NT2/D1 (cell line): ENCODE data around the gene BMPR1B.
"Not testable (repeated sequence)": the region's sequence is repeated elsewhere in the genome, so short reads cannot be mapped to it uniquely, and the experiment has no call there.

Source experiments
- SUZ12 ChIP-seq: IDR thresholded peaks from 2 replicates; pipeline ENCODE4 v1.6.1; 2011; ENCODE audit not compliant: insufficient read length, insufficient read depth; ENCODE audit errors: extremely low read depth
- YY1 ChIP-seq: IDR thresholded peaks from 2 replicates; pipeline ENCODE4 v1.6.1; 2011; ENCODE audit not compliant: insufficient read length, insufficient read depth
- ZNF274 ChIP-seq: IDR thresholded peaks from 2 replicates; pipeline ENCODE4 v1.6.1; 2011; ENCODE audit warnings: mild to moderate bottlenecking, low read depth, low read length

GRCh38 chr4:95171377-95171776 is 413.6 kb downstream of the BMPR1B start:
- not testable (repeated sequence) for TF ChIP-seq YY1, ZNF274, SUZ12
